ENCODE results near the gene PREPL.

DNA sequence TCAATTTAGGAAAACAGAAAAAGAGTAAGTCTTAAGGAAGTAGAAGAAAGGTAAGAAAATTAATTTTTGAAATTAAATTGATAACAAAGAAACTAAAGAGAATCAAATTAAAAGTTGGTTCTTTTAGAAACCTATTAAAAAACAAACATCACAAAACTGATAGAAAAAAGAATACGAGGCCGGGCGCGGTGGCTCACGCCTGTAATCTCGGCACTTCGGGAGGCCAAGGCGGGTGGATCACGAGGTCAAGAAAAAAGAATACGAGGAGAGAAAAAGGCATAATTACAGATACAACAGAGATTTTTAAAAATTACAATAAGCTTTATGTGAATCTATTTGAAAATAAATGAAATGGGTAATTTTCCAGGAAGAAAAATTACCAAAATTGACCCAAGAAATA, 11.8 kb downstream of the PREPL start:
- TF ChIP-seq CTCF (IDR thresholded peaks at IDR 0.05; ENCODE audit: low read depth, low read length) (no peak), EZH2phosphoT487 (IDR thresholded peaks at IDR 0.05; ENCODE audit: low read depth) (no peak)
